Trophoblast cell (in vitro differentiated cells and primary cell): ENCODE results near the gene CCKAR.

ENCODE experiments used
- DNase-seq, 2 donors: peaks; one replicate each; pipeline ENCODE4 v3.0.0-alpha.2; 2016
- H2AFZ ChIP-seq: 2 replicates; pipeline ENCODE4 v1.6.1; 2013; ENCODE audit warnings: low read length, moderate library complexity, mild to moderate bottlenecking; ENCODE audit not compliant: insufficient read depth, poor library complexity
- H2AK5ac ChIP-seq: 2 replicates; pipeline ENCODE4 v1.6.1; 2013; ENCODE audit warnings: mild to moderate bottlenecking, low read length
- H2BK120ac ChIP-seq: 2 replicates; pipeline ENCODE4 v1.6.1; 2013; ENCODE audit warnings: low read length, mild to moderate bottlenecking, moderate library complexity; ENCODE audit not compliant: insufficient read depth, poor library complexity
- H2BK12ac ChIP-seq: 2 replicates; pipeline ENCODE4 v1.6.1; 2013; ENCODE audit warnings: mild to moderate bottlenecking, low read length, moderate library complexity
- H2BK5ac ChIP-seq: 2 replicates; pipeline ENCODE4 v1.6.1; 2013; ENCODE audit warnings: low read length, low read depth, moderate library complexity, mild to moderate bottlenecking; ENCODE audit not compliant: poor library complexity
- H3K14ac ChIP-seq: 2 replicates; pipeline ENCODE4 v1.6.1; 2013; ENCODE audit warnings: mild to moderate bottlenecking, low read length
- H3K18ac ChIP-seq: 2 replicates; pipeline ENCODE4 v1.6.1; 2013; ENCODE audit warnings: mild to moderate bottlenecking, low read length
- H3K23ac ChIP-seq: 2 replicates; pipeline ENCODE4 v1.6.1; 2013; ENCODE audit warnings: low read length
- H3K27ac ChIP-seq: 2 replicates; pipeline ENCODE4 v1.5.1; 2013; ENCODE audit warnings: low read depth, mild to moderate bottlenecking, inconsistent platforms, low read length, moderate library complexity
- H3K27me3 ChIP-seq: 2 replicates; pipeline ENCODE4 v1.6.1; 2013; ENCODE audit warnings: inconsistent platforms, mild to moderate bottlenecking, low read length, moderate library complexity; ENCODE audit not compliant: insufficient read depth
- H3K36me3 ChIP-seq, 2 experiments: 1 replicate in 1 of 2; 2 replicates in 1 of 2; pipeline ENCODE4 v1.6.1; 2013; ENCODE audit warnings: low read length in 2 of 2, mild to moderate bottlenecking in 2 of 2, moderate library complexity in 1 of 2; ENCODE audit not compliant: insufficient read depth in 2 of 2, control insufficient read depth in 1 of 2
- H3K4ac ChIP-seq: 2 replicates; pipeline ENCODE4 v1.6.1; 2013; ENCODE audit warnings: low read depth, mild to moderate bottlenecking, low read length, moderate library complexity
- H3K4me1 ChIP-seq, 2 experiments: 1 replicate in 1 of 2; 2 replicates in 1 of 2; pipeline ENCODE4 v1.6.1; 2013; ENCODE audit warnings: low read length in 2 of 2, mild to moderate bottlenecking in 2 of 2, moderate library complexity in 1 of 2; ENCODE audit not compliant: insufficient read depth in 2 of 2, control insufficient read depth in 1 of 2
- H3K4me2 ChIP-seq: 2 replicates; pipeline ENCODE4 v1.6.1; 2013; ENCODE audit warnings: inconsistent platforms, mild to moderate bottlenecking, low read length, moderate library complexity
- H3K4me3 ChIP-seq: 2 replicates; pipeline ENCODE4 v1.5.1; 2013; ENCODE audit warnings: mild to moderate bottlenecking, low read depth, low read length, inconsistent platforms
- H3K79me1 ChIP-seq: one replicate; pipeline ENCODE4 v1.6.1; 2013; ENCODE audit warnings: low read length
- H3K79me2 ChIP-seq: 2 replicates; pipeline ENCODE4 v1.6.1; 2013; ENCODE audit warnings: low read length, mild to moderate bottlenecking; ENCODE audit not compliant: control insufficient read depth, insufficient read depth, poor library complexity
- H3K9ac ChIP-seq: 2 replicates; pipeline ENCODE4 v1.6.1; 2013; ENCODE audit warnings: mild to moderate bottlenecking, low read length
- H3K9me3 ChIP-seq: 2 replicates; pipeline ENCODE4 v1.6.1; 2013; ENCODE audit warnings: low read depth, mild to moderate bottlenecking, control low read depth, inconsistent platforms, low read length; ENCODE audit not compliant: insufficient read depth
- H4K12ac ChIP-seq: 2 replicates; pipeline ENCODE4 v1.6.1; 2013; ENCODE audit warnings: low read depth, mild to moderate bottlenecking, low read length, moderate library complexity
- H4K8ac ChIP-seq: 2 replicates; pipeline ENCODE4 v1.6.1; 2013; ENCODE audit warnings: low read depth, mild to moderate bottlenecking, low read length, moderate library complexity
- H4K91ac ChIP-seq: one replicate; pipeline ENCODE4 v1.6.1; 2013; ENCODE audit warnings: low read depth, mild to moderate bottlenecking, low read length, moderate library complexity
- WGBS: extraction: QIAGEN DNeasy Blood & Tissue Kit; methylation state at CpG from one replicate; pipeline ENCODE4 v1.1.7; 2013; ENCODE audit warnings: missing lambda C conversion rate; ENCODE audit not compliant: insufficient read length, insufficient coverage; ENCODE audit errors: extremely low coverage; 5-methylcytosine and 5-hydroxymethylcytosine counted together

Gene CCKAR

DNA sequence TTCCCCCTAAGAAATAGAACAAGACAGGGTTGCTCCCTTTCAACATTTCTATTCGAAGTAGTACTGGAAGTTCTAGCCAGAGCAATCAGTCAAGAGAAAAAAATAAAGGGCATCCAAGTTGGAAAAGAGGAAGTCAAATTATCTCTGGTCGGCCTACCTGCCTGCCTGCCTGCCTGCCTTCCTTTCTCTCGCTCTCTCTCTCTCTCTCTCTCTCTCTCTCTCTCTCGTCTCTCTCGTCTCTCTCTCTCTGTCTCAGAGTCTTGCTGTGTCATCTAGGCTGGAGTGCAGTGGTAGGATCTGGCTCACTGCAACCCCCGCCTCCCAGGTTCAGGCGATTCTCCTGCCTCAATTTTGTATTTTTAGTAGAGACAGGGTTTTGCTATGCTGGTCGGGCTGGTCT is 42.9 kb downstream of the CCKAR start:
- no peaks in the 10 kb centered on the region for H3K4me1 ChIP-seq
- H3K23ac ChIP-seq: no peak overlapping the region

DNA sequence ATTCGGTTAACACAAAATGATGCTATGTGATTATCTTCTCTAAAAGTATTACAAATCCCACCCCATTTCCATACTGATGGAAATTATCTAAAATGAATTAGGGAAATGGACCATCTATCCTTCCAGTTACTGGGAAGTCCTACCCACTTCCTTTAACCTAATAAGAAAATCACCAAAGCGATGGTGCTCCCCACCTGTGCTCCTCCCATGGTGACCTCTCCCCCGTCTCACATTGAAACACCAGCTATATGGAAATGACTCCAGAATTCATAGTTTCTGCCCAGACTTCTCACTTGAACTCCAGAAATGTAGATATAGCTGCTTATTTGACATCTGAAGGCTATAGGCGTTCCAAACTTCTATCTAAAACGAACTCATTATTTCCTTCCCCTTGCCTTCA is 48.5 kb downstream of the CCKAR start:
- H2BK12ac ChIP-seq: no peak overlapping the region
- no peak overlapping the region for H2BK120ac ChIP-seq
- no peak overlapping the region for H3K18ac ChIP-seq
- no peak overlapping the region for H3K27ac ChIP-seq
- H3K79me1 ChIP-seq: no peaks in the 10 kb centered on the region
- no peak overlapping the region for H2BK5ac ChIP-seq
- H3K9ac ChIP-seq: no peak overlapping the region
- H3K27me3 ChIP-seq: no peaks in the 10 kb centered on the region
- no peak overlapping the region for H3K23ac ChIP-seq
- no peaks in the 10 kb centered on the region for H3K9me3 ChIP-seq
- no peak overlapping the region for H3K14ac ChIP-seq
- H3K4me2 ChIP-seq: no peak overlapping the region
- no peak overlapping the region for H4K12ac ChIP-seq
- no peak overlapping the region for H3K4me3 ChIP-seq
- no peaks in the 10 kb centered on the region for H3K79me2 ChIP-seq
- no peak overlapping the region for H3K4ac ChIP-seq
- no peak for DNase-seq
- 100% methylated on average over 1 of the region's 5 CpGs for WGBS
- H3K36me3 ChIP-seq: peaks cover 0 to 4% of the 10 kb centered on the region in 2 experiments
- H4K91ac ChIP-seq: no peak overlapping the region
- H4K8ac ChIP-seq: no peak overlapping the region
- H3K4me1 ChIP-seq: no peaks in the 10 kb centered on the region
- no peak overlapping the region for H2AFZ ChIP-seq
- H2AK5ac ChIP-seq: no peak overlapping the region

More for the DNA sequence above, 42.9 kb downstream of the CCKAR start:
- no peak overlapping the region for H2BK120ac ChIP-seq
- no peak overlapping the region for H2BK12ac ChIP-seq
- H2BK5ac ChIP-seq: no peak overlapping the region
- no peak overlapping the region for H3K18ac ChIP-seq
- H3K79me1 ChIP-seq: no peaks in the 10 kb centered on the region
- no peak overlapping the region for H4K8ac ChIP-seq
- no peak overlapping the region for H3K14ac ChIP-seq
- DNase-seq: no peak
- no peaks in the 10 kb centered on the region for H3K79me2 ChIP-seq
- WGBS: no CpG with 5 or more reads among the region's 8 CpGs
- H3K4me3 ChIP-seq: no peak overlapping the region
- no peak overlapping the region for H2AK5ac ChIP-seq
- no peak overlapping the region for H4K12ac ChIP-seq
- no peak overlapping the region for H2AFZ ChIP-seq
- no peaks in the 10 kb centered on the region for H3K36me3 ChIP-seq
- H4K91ac ChIP-seq: no peak overlapping the region
- no peaks in the 10 kb centered on the region for H3K9me3 ChIP-seq
- no peak overlapping the region for H3K27ac ChIP-seq
- H3K4me2 ChIP-seq: no peak overlapping the region
- no peak overlapping the region for H3K4ac ChIP-seq
- H3K27me3 ChIP-seq: no peaks in the 10 kb centered on the region
- no peak overlapping the region for H3K9ac ChIP-seq

DNA sequence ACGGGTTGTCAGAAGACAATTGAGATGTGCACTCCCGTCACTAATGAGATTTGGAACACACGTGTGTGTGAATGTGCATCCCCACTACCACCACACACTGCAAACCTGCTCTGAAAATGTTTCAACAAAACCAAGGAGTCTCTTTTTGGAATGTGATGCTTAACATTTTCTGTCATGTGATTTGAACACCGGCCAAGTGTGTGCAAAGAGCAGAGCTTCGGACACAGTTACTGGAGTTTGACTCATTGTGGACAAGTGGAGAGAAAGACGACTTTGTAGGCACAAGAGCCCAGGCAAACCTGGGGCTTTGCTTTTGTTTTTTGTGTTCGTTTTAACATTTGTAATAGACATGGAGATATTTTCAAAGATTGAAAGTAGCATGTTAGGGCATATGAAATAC is 49.2 kb downstream of the CCKAR start:
- H4K91ac ChIP-seq: no peak overlapping the region
- H4K12ac ChIP-seq: no peak overlapping the region
- no peak overlapping the region for H3K9ac ChIP-seq
- H3K36me3 ChIP-seq: peaks cover 0 to 4% of the 10 kb centered on the region in 2 experiments
- H3K27ac ChIP-seq: no peak overlapping the region
- H4K8ac ChIP-seq: no peak overlapping the region
- H3K4ac ChIP-seq: no peak overlapping the region
- H3K27me3 ChIP-seq: no peaks in the 10 kb centered on the region
- no peak overlapping the region for H3K4me3 ChIP-seq
- no peak overlapping the region for H2AK5ac ChIP-seq
- H3K4me1 ChIP-seq: no peaks in the 10 kb centered on the region
- no peak overlapping the region for H2BK5ac ChIP-seq
- H3K14ac ChIP-seq: no peak overlapping the region
- no peak overlapping the region for H3K4me2 ChIP-seq
- no peaks in the 10 kb centered on the region for H3K9me3 ChIP-seq
- no peak overlapping the region for H3K18ac ChIP-seq
- no peaks in the 10 kb centered on the region for H3K79me1 ChIP-seq
- H3K23ac ChIP-seq: no peak overlapping the region
- WGBS: no CpG with 5 or more reads among the region's 7 CpGs
- H3K79me2 ChIP-seq: no peaks in the 10 kb centered on the region
- no peak overlapping the region for H2BK120ac ChIP-seq
- no peak for DNase-seq
- H2AFZ ChIP-seq: no peak overlapping the region
- H2BK12ac ChIP-seq: no peak overlapping the region

DNA sequence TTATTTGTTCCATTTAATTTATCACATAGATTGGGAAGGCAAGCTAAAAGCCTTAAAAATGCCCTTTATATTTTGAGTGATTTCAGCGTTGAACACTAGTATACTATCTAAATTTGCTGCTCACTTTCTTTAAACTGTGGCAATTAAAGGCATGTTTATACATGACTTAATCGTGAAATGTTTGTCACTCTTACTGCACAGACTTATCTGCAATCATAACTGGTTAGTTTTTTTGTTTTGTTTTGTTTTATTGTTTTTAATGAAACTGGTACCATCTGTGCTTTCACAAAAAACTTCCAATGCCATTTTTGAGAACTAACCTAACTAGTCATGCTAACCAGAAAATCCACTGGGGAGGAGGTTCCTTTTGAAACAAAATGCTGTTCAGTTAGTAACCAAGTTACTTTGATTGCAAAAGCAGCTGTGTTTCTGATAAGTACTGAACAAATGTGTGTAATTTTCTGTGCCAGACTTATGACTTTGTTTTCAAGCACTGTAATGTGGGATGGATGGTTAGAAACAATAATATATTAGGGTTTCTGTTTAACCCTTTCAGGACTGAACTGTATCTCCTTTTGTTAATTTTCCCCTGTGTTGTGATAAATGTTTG is 56.1 kb downstream of the CCKAR start:
- H3K4me3 ChIP-seq: no peak overlapping the region
- H2BK12ac ChIP-seq: no peak overlapping the region
- H4K8ac ChIP-seq: no peak overlapping the region
- peak in 1 of 2 donors; percentile 14 for DNase-seq
- no peak overlapping the region for H2AFZ ChIP-seq
- no peak overlapping the region for H3K27ac ChIP-seq
- H2BK5ac ChIP-seq: no peak overlapping the region
- no peaks in the 10 kb centered on the region for H3K9me3 ChIP-seq
- H3K27me3 ChIP-seq: no peaks in the 10 kb centered on the region
- WGBS: no CpG with 5 or more reads among the region's 2 CpGs
- H2AK5ac ChIP-seq: no peak overlapping the region
- no peaks in the 10 kb centered on the region for H3K79me2 ChIP-seq
- no peak overlapping the region for H4K12ac ChIP-seq
- no peak overlapping the region for H4K91ac ChIP-seq
- no peak overlapping the region for H3K4ac ChIP-seq
- no peak overlapping the region for H2BK120ac ChIP-seq
- no peak overlapping the region for H3K18ac ChIP-seq
- H3K36me3 ChIP-seq: peaks cover 5 to 10% of the 10 kb centered on the region in 2 experiments
- H3K14ac ChIP-seq: no peak overlapping the region
- H3K4me1 ChIP-seq: no peaks in the 10 kb centered on the region
- H3K4me2 ChIP-seq: no peak overlapping the region
- no peaks in the 10 kb centered on the region for H3K79me1 ChIP-seq
- H3K23ac ChIP-seq: no peak overlapping the region
- no peak overlapping the region for H3K9ac ChIP-seq
